Measurements from ENCODE around the gene OR14I1. TPM values are rescaled to one million over a fixed set of nuclear protein-coding genes. Genes with fewer than 3 reads are reported as not detected.

Gene OR14I1
- not detected in 2 replicates for total RNA-seq

DNA sequence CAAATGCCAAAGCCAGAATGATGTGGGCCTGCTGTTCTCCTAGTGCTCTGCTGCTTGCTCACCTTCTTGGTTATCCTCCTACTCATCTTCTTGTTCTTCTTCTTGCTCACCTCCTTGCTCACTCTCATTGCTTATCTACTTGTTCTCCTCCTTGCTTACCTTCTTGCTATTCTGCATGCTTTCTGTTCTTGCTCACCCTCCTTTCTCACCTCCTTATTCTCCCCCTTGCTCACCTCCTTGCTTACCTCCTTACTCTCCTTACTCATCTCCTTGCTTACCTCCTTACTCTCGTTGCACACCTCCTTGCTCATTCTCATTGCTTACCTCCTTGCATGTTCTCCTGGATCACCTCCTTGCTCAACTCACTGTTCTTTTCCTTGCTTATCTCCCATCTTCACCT is at the start of gene OR14I1:
OR14I1 (minus strand) TSS at position 53 of the 400 bp plus-strand sequence.

DNA sequence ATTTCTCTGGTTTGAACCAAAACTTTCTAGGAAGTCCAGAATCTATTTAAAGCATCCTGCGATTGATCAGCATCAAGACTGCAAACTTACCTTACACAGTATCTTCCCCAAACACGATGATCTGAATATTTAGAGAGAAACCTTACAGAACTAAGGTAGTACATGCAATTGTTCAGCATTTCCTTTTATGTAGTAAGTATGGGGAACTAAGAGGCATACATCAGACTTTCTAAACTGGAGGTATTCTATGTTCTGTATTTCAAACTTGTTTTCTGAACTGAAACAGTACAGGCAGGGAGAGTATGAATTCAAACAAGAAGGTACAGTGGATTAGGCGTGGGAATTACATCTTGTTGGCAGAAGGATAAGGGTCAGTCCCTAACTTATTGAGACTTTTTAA is 47.2 kb downstream of the OR14I1 start, which contains the start of gene OR2T27:
OR2T27 (minus strand) TSS at position 175 of the 400 bp plus-strand sequence. CDS start 4,644 bp downstream, outside the sequence.

Other genes with a start within 250 kb of the OR14I1 start
- gene OR2T3, start 229.4 kb downstream of the OR14I1 start, total RNA-seq: not detected in 2 replicates
- not detected in 2 replicates for gene OR2T5, start 214.2 kb downstream of the OR14I1 start, total RNA-seq
- gene OR2G6, start 194.7 kb downstream of the OR14I1 start, total RNA-seq: not detected in 2 replicates
- not detected in 2 replicates for gene OR2T29, start 140.0 kb downstream of the OR14I1 start, total RNA-seq
- not detected in 2 replicates for gene OR2T34, start 128.0 kb downstream of the OR14I1 start, total RNA-seq
- not detected in 2 replicates for gene OR2T10, start 105.1 kb downstream of the OR14I1 start, total RNA-seq
- gene OR2T11, start 67.7 kb downstream of the OR14I1 start, total RNA-seq: not detected in 2 replicates
- gene OR2T35, start 57.5 kb downstream of the OR14I1 start, total RNA-seq: not detected in 2 replicates
- gene OR2T27, start 47.2 kb downstream of the OR14I1 start, total RNA-seq: not detected in 2 replicates
- gene LYPD8, start 53.0 kb upstream of the OR14I1 start, total RNA-seq: 0.28 TPM in 1 of 2 replicates, not detected in the other
- 32.7 and 43.3 TPM in 2 replicates for gene SH3BP5L, start 123.1 kb upstream of the OR14I1 start, total RNA-seq
- gene ZNF672, start 135.5 kb upstream of the OR14I1 start, total RNA-seq: 16.3 and 23.2 TPM in 2 replicates
- gene ZNF692, start 156.3 kb upstream of the OR14I1 start, total RNA-seq: 24.9 and 33.5 TPM in 2 replicates
- 9.0 and 10.4 TPM in 2 replicates for gene PGBD2, start 203.5 kb upstream of the OR14I1 start, total RNA-seq

Data from regular cardiac myocyte (primary cell).